H1 (cell line): ENCODE data around the gene PLEKHG4. TPM values are rescaled to one million over a fixed set of nuclear protein-coding genes. Genes with fewer than 3 reads are reported as not detected.

Source experiments
- CTCF ChIA-PET: fragments of 300-600 bp; sonication (Branson Sonifier 250); formaldehyde crosslinking; loops from one replicate; lab custom pipeline; 2021; ENCODE audit not compliant: partially characterized antibody; lab: Charles Lee
- POLR2A ChIA-PET: fragments of 300-600 bp; sonication (Branson Sonifier 250); formaldehyde crosslinking; loops from one replicate; lab custom pipeline; 2021; ENCODE audit warnings: inconsistent platforms; ENCODE audit not compliant: partially characterized antibody; lab: Charles Lee
- DNase-seq, 2 experiments: peaks; one replicate each; pipeline versions ENCODE4 v3.0.0 to v3.0.0-alpha.2; 2010 to 2022; ENCODE audit warnings: low spot score in 2 of 2, low read depth in 1 of 2, mixed read lengths in 1 of 2
- FAIRE-seq: peaks from 2 replicates; lab custom pipeline; 2011; peaks lifted over from hg19 to GRCh38; lab: Jason Lieb, UNC
- H2AFZ ChIP-seq: 2 replicates; pipeline ENCODE4 v1.8.1; 2012; ENCODE audit warnings: low read length, inconsistent platforms
- H2AK5ac ChIP-seq: 2 replicates; pipeline ENCODE4 v1.6.1; 2013; ENCODE audit warnings: low read depth, low read length
- H2BK120ac ChIP-seq: replicated peaks from 2 replicates; pipeline ENCODE3; 2013; ENCODE audit warnings: low read depth, low read length, inconsistent platforms
- H2BK12ac ChIP-seq: 2 replicates; pipeline ENCODE4 v1.6.1; 2013; ENCODE audit warnings: low read depth, low read length
- H2BK15ac ChIP-seq: 2 replicates; pipeline ENCODE4 v1.6.1; 2013; ENCODE audit warnings: low read length
- H2BK20ac ChIP-seq: 2 replicates; pipeline ENCODE4 v1.6.1; 2013; ENCODE audit warnings: low read length
- H2BK5ac ChIP-seq: 2 replicates; pipeline ENCODE4 v1.6.1; 2013; ENCODE audit warnings: low read depth, low read length
- H3K14ac ChIP-seq: 2 replicates; pipeline ENCODE4 v1.6.1; 2013; ENCODE audit warnings: inconsistent platforms; ENCODE audit not compliant: insufficient read length
- H3K18ac ChIP-seq: 2 replicates; pipeline ENCODE4 v1.6.1; 2013; ENCODE audit warnings: low read length; ENCODE audit errors: extremely low read depth
- H3K23ac ChIP-seq: 2 replicates; pipeline ENCODE4 v1.6.1; 2013; ENCODE audit warnings: inconsistent platforms; ENCODE audit not compliant: insufficient read length
- H3K23me2 ChIP-seq: 2 replicates; pipeline ENCODE4 v1.6.1; 2013; ENCODE audit warnings: low read depth, low read length
- H3K27ac ChIP-seq: 2 replicates; pipeline ENCODE4 v1.6.1; 2011; ENCODE audit warnings: low read depth, low read length, inconsistent platforms
- H3K27me3 ChIP-seq, 4 experiments: replicated peaks in 1 of 4; 1 replicate in 1 of 4; 2 replicates in 3 of 4; pipeline versions ENCODE4 v1.6.1 to v1.8.1; 2011 to 2013; ENCODE audit warnings: low read length in 3 of 4, mild to moderate bottlenecking in 3 of 4, inconsistent platforms in 2 of 4, mixed read lengths in 2 of 4, moderate library complexity in 1 of 4; ENCODE audit not compliant: control insufficient read depth in 3 of 4, insufficient read depth in 3 of 4; ENCODE audit errors: extremely low read depth in 1 of 4
- H3K36me3 ChIP-seq, 4 experiments: 2 replicates each; pipeline versions ENCODE4 v1.6.1 to v1.8.1; 2011 to 2013; ENCODE audit warnings: mild to moderate bottlenecking in 4 of 4, low read length in 3 of 4, moderate library complexity in 2 of 4, control low read depth in 1 of 4, inconsistent platforms in 1 of 4; ENCODE audit not compliant: insufficient read depth in 4 of 4, control insufficient read depth in 2 of 4
- H3K4ac ChIP-seq: replicated peaks from 2 replicates; pipeline ENCODE3; 2013; ENCODE audit warnings: low read length, low read depth, mixed read lengths, inconsistent platforms; ENCODE audit not compliant: insufficient read length
- H3K4me1 ChIP-seq, 4 experiments: replicated peaks in 1 of 4; 1 replicate in 1 of 4; 2 replicates in 3 of 4; pipeline versions ENCODE4 v1.6.1 to v1.8.1; 2011 to 2013; ENCODE audit warnings: low read length in 3 of 4, inconsistent platforms in 2 of 4, mixed read lengths in 1 of 4; ENCODE audit not compliant: insufficient read depth in 4 of 4, control insufficient read depth in 3 of 4
- H3K4me2 ChIP-seq, 2 experiments: 2 replicates each; pipeline versions ENCODE4 v1.6.1 to v1.8.1; 2011 to 2013; ENCODE audit warnings: low read depth in 2 of 2, low read length in 2 of 2, control low read depth in 1 of 2, inconsistent platforms in 1 of 2, mild to moderate bottlenecking in 1 of 2; ENCODE audit not compliant: insufficient read depth in 1 of 2
- H3K4me3 ChIP-seq, 4 experiments: fragments of 200-600, 300-600 bp in 1 of 4; sonication (generic), shearing (Covaris generic), sonication (Bioruptor Twin) in 1 of 4; 2 replicates each; pipeline versions ENCODE4 v1.5.1 to v1.8.1; 2011 to 2016; ENCODE audit warnings: low read length in 4 of 4, low read depth in 3 of 4, control low read depth in 2 of 4, inconsistent platforms in 2 of 4, mild to moderate bottlenecking in 2 of 4, mixed read lengths in 1 of 4, moderate library complexity in 1 of 4; ENCODE audit not compliant: insufficient read depth in 2 of 4; ENCODE audit errors: extremely low read depth in 1 of 4
- H3K56ac ChIP-seq: replicated peaks from 2 replicates; pipeline ENCODE3; 2013; ENCODE audit warnings: low read depth, mild to moderate bottlenecking, mixed read lengths, low read length, inconsistent platforms; ENCODE audit not compliant: insufficient read length
- H3K79me1 ChIP-seq: 2 replicates; pipeline ENCODE4 v1.6.1; 2013; ENCODE audit warnings: low read depth, low read length, control low read depth
- H3K79me2 ChIP-seq, 2 experiments: 2 replicates each; pipeline versions ENCODE4 v1.6.1 to v1.8.1; 2012 to 2013; ENCODE audit warnings: low read length in 2 of 2, mild to moderate bottlenecking in 2 of 2, inconsistent platforms in 1 of 2; ENCODE audit not compliant: insufficient read depth in 2 of 2, control insufficient read depth in 1 of 2
- H3K9ac ChIP-seq, 4 experiments: replicated peaks in 1 of 4; 1 replicate in 1 of 4; 2 replicates in 3 of 4; pipeline versions ENCODE4 v1.6.1 to v1.8.1; 2011 to 2013; ENCODE audit warnings: low read depth in 3 of 4, low read length in 3 of 4, control low read depth in 2 of 4, mild to moderate bottlenecking in 2 of 4, moderate library complexity in 2 of 4, inconsistent platforms in 1 of 4; ENCODE audit errors: extremely low read depth in 1 of 4
- H3K9me3 ChIP-seq, 2 experiments: 2 replicates each; pipeline versions ENCODE4 v1.6.1 to v1.8.1; 2012 to 2013; ENCODE audit warnings: mild to moderate bottlenecking in 2 of 2, moderate library complexity in 2 of 2, control low read depth in 1 of 2, inconsistent platforms in 1 of 2, low read depth in 1 of 2, low read length in 1 of 2, mixed read lengths in 1 of 2; ENCODE audit not compliant: insufficient read depth in 2 of 2
- H4K20me1 ChIP-seq, 2 experiments: replicated peaks in 1 of 2; 2 replicates each; pipeline versions ENCODE3 to v1.8.1; 2011 to 2013; ENCODE audit warnings: inconsistent platforms in 2 of 2, low read length in 2 of 2, mild to moderate bottlenecking in 1 of 2; ENCODE audit not compliant: insufficient read depth in 2 of 2, control insufficient read depth in 1 of 2
- H4K5ac ChIP-seq: 2 replicates; pipeline ENCODE4 v1.6.1; 2013; ENCODE audit warnings: low read length, low read depth, mixed read lengths, inconsistent platforms; ENCODE audit not compliant: insufficient read length
- H4K8ac ChIP-seq: 2 replicates; pipeline ENCODE4 v1.8.0; 2013; ENCODE audit warnings: mild to moderate bottlenecking, moderate library complexity, low read length, inconsistent platforms; ENCODE audit not compliant: insufficient read depth; ENCODE audit errors: extremely low read depth
- H4K91ac ChIP-seq: replicated peaks from 2 replicates; pipeline ENCODE3; 2013; ENCODE audit warnings: low read length, mixed read lengths, inconsistent platforms; ENCODE audit not compliant: insufficient read length
- CREB1 ChIP-seq: IDR thresholded peaks from 2 replicates; pipeline ENCODE4 v1.6.1; 2012; ENCODE audit warnings: inconsistent platforms
- EP300 ChIP-seq, 2 experiments: IDR thresholded peaks; 1 replicate in 1 of 2; 2 replicates in 1 of 2; pipeline ENCODE4 v1.6.1; 2011 to 2012; ENCODE audit warnings: low read depth in 2 of 2, low read length in 2 of 2, mild to moderate bottlenecking in 2 of 2, borderline replicate concordance in 1 of 2, inconsistent platforms in 1 of 2, moderate library complexity in 1 of 2
- MAFK ChIP-seq: IDR thresholded peaks from 2 replicates; pipeline ENCODE4 v1.6.1; 2012; ENCODE audit warnings: low read depth, mild to moderate bottlenecking, improper control_type of control experiment, low read length
- NRF1 ChIP-seq: IDR thresholded peaks from 2 replicates; pipeline ENCODE4 v1.6.1; 2011; ENCODE audit warnings: mild to moderate bottlenecking, low read depth, low read length, improper control_type of control experiment
- RAD21 ChIP-seq, 2 experiments: IDR thresholded peaks in 1 of 2; conservative IDR thresholded peaks in 1 of 2; 2 replicates each; pipeline ENCODE4 v1.6.1; 2011; ENCODE audit warnings: low read depth in 2 of 2, low read length in 2 of 2, improper control_type of control experiment in 1 of 2, inconsistent platforms in 1 of 2, mild to moderate bottlenecking in 1 of 2, moderate library complexity in 1 of 2
- RBBP5 ChIP-seq: IDR thresholded peaks from 2 replicates; pipeline ENCODE4 v1.7.1; 2012; ENCODE audit warnings: low read depth, mild to moderate bottlenecking, inconsistent platforms, low read length, moderate library complexity, borderline replicate concordance
- RFX5 ChIP-seq: IDR thresholded peaks from 2 replicates; pipeline ENCODE4 v1.6.1; 2011; ENCODE audit warnings: low read depth, low read length, improper control_type of control experiment, borderline replicate concordance
- SP1 ChIP-seq: IDR thresholded peaks from 2 replicates; pipeline ENCODE4 v1.6.1; 2011; ENCODE audit warnings: low read depth, low read length
- SUZ12 ChIP-seq: fragments of 200-600 bp; sonication (generic); IDR thresholded peaks from 2 replicates; pipeline ENCODE4 v1.6.1; 2012; ENCODE audit warnings: mild to moderate bottlenecking, inconsistent platforms, low read length, moderate library complexity, mixed read lengths
- TEAD4 ChIP-seq: IDR thresholded peaks from 2 replicates; pipeline ENCODE4 v1.6.1; 2012; ENCODE audit warnings: low read depth, low read length, inconsistent platforms, mixed read lengths
- USF2 ChIP-seq: IDR thresholded peaks from 2 replicates; pipeline ENCODE4 v1.6.1; 2011; ENCODE audit warnings: low read length, improper control_type of control experiment
- YY1 ChIP-seq: IDR thresholded peaks from 2 replicates; pipeline ENCODE4 v1.6.1; 2011; ENCODE audit warnings: low read depth, mild to moderate bottlenecking, low read length
- WGBS, 2 experiments: shearing (Covaris generic) in 1 of 2; methylation state at CpG; one replicate each; pipeline versions ENCODE4 v1.1.6 to v1.1.7; 2013 to 2015; ENCODE audit warnings: low lambda C conversion rate in 2 of 2, mixed read lengths in 2 of 2, inconsistent platforms in 1 of 2, low coverage in 1 of 2, missing lambda C conversion rate in 1 of 2; ENCODE audit not compliant: insufficient replicate concordance in 2 of 2, insufficient coverage in 1 of 2, insufficient read length in 1 of 2; ENCODE audit errors: extremely low coverage in 1 of 2, missing lambda C conversion rate in 1 of 2; 5-methylcytosine and 5-hydroxymethylcytosine counted together
- polyA plus RNA-seq, 7 experiments: library from polyadenylated mRNA; depleted of rRNA in 3 of 7; stranded (reverse) in 5 of 7; unstranded in 2 of 7; fragments of >200 nt in 5 of 7; fragments of 200-250 nt in 2 of 7; gene quantifications; 1 replicate in 5 of 7; 2 replicates in 1 of 7; 4 replicates in 1 of 7; pipeline versions ENCODE4 v1.2.1 to v1.2.3, GENCODE V29; 2011 to 2013; ENCODE audit warnings: missing spikeins in 2 of 7, mixed read lengths in 2 of 7
- total RNA-seq: library from RNA; stranded (reverse); fragmentation: NEBNext Ultra II Directional; extraction: Animal tissue kit (Norgen Biotek cat#: 25700); gene quantifications from 2 replicates; pipeline ENCODE4 v1.2.1, GENCODE V29; 2021

The PLEKHG4 gene
- total and polyA plus RNA-seq, 2 of the 8 experiments (the other 6 are each of a cell fraction or from before 2014, with no cell fraction given), result 7.7 to 11.1 TPM

- H4K8ac ChIP-seq, result no peak overlapping the region
- H4K5ac ChIP-seq, result no peak overlapping the region
- H3K18ac ChIP-seq, result peak overlapping the region; percentile 78; the same call in 1 of the 2 replicates
- no peak overlapping the region for H3K4me3 ChIP-seq
- ChIA-PET POLR2A (interaction anchor here (0.6 to 1.3 kb wide), 2 partner anchors 11 to 30 kb away, joined by 3 read pairs; no protein-coding TSS in a partner anchor), CTCF (interaction anchor here (2.8 to 4.6 kb wide), 2 partner anchors 13 to 43 kb away, joined by 10 to 23 read pairs; partner anchors contain the start of gene TMEM208)
- peaks cover 20% of the 10 kb centered on the region for H3K79me1 ChIP-seq
- peaks cover 0 to 9% of the 10 kb centered on the region in 2 experiments for H4K20me1 ChIP-seq
- 92% methylated on average over 4 of the region's 4 CpGs; no CpG with 5 or more reads in 1 of the 2 experiments for WGBS, 2 experiments
- H3K4ac ChIP-seq, result no peak overlapping the region
- H3K27me3 ChIP-seq, result no peaks in the 10 kb centered on the region
- peak overlapping the region; percentile 41 for H2BK5ac ChIP-seq
- no peak overlapping the region for H2BK15ac ChIP-seq
- no peak overlapping the region; a peak in 2 of 7 replicates for H3K9ac ChIP-seq
- H2BK12ac ChIP-seq, result peak overlapping the region; percentile 68; the same call in 1 of the 2 replicates
- H3K9me3 ChIP-seq, result no peaks in the 10 kb centered on the region
- no peak overlapping the region for H3K56ac ChIP-seq
- H3K36me3 ChIP-seq, result peaks cover 5 to 12% (median 8%) of the 10 kb centered on the region in 4 experiments; a peak in 5 of 8 replicates
- H2BK120ac ChIP-seq, result no peak overlapping the region
- H2AK5ac ChIP-seq, result no peak overlapping the region
- FAIRE-seq, result no peak
- no peak overlapping the region for H3K14ac ChIP-seq
- no peak for DNase-seq
- H3K23me2 ChIP-seq, result no peaks in the 10 kb centered on the region; the same call in 1 of the 2 replicates
- H3K79me2 ChIP-seq, result peaks cover 0 to 21% of the 10 kb centered on the region in 2 experiments; a peak in 2 of 4 replicates
- H4K91ac ChIP-seq, result no peak overlapping the region
- H3K4me1 ChIP-seq, result peaks cover 12 to 18% (median 13%) of the 10 kb centered on the region in 4 experiments
- H2BK20ac ChIP-seq, result peak overlapping the region; percentile 61; the same call in 1 of the 2 replicates
- H3K23ac ChIP-seq, result no peak overlapping the region
- H3K4me2 ChIP-seq, result no peak overlapping the region; a peak in 2 of 4 replicates
- peak overlapping the region; percentile 46; the same call in 1 of the 2 replicates for H3K27ac ChIP-seq
- no peak overlapping the region for H2AFZ ChIP-seq
- TF ChIP-seq RAD21 (IDR thresholded peaks at IDR 0.05 in 1 of 2, conservative IDR thresholded peaks at IDR 0.05 in 1 of 2; ENCODE audit: low read depth in 2 of 2, low read length in 2 of 2), result no peak
- no peak for TF ChIP-seq CREB1
- no peak for TF ChIP-seq TEAD4
- TF ChIP-seq MAFK, result no peak
- TF ChIP-seq RBBP5, result no peak
- no peak for TF ChIP-seq NRF1
- TF ChIP-seq YY1, result no peak
- TF ChIP-seq USF2, result no peak
- TF ChIP-seq SP1, result no peak
- no peak for TF ChIP-seq RFX5
- no peak for TF ChIP-seq EP300 (IDR thresholded peaks at IDR 0.05; ENCODE audit: borderline replicate concordance in 1 of 2, low read depth in 2 of 2, low read length in 2 of 2)
- no peak for TF ChIP-seq SUZ12
These were observed 38.8 kb upstream of the PLEKHG4 start for GRCh38 chr16:67240506-67240905.
